Renal cortical epithelial cell (primary cell): Measurements from ENCODE around the gene CTRB1. TPM values are rescaled to one million over a fixed set of nuclear protein-coding genes. Genes with fewer than 3 reads are reported as not detected.

Experiments
- DNase-seq: peaks from one replicate; pipeline ENCODE4 v3.0.0-alpha.2; 2011; ENCODE audit warnings: low read depth
- total RNA-seq: library from RNA; depleted of rRNA; stranded (reverse); fragments of >200 nt; gene quantifications from 2 replicates; pipeline ENCODE4 v1.2.3, GENCODE V29; 2014

The CTRB1 gene
- total RNA-seq, 1 donor from 2014 or later: not detected

DNA sequence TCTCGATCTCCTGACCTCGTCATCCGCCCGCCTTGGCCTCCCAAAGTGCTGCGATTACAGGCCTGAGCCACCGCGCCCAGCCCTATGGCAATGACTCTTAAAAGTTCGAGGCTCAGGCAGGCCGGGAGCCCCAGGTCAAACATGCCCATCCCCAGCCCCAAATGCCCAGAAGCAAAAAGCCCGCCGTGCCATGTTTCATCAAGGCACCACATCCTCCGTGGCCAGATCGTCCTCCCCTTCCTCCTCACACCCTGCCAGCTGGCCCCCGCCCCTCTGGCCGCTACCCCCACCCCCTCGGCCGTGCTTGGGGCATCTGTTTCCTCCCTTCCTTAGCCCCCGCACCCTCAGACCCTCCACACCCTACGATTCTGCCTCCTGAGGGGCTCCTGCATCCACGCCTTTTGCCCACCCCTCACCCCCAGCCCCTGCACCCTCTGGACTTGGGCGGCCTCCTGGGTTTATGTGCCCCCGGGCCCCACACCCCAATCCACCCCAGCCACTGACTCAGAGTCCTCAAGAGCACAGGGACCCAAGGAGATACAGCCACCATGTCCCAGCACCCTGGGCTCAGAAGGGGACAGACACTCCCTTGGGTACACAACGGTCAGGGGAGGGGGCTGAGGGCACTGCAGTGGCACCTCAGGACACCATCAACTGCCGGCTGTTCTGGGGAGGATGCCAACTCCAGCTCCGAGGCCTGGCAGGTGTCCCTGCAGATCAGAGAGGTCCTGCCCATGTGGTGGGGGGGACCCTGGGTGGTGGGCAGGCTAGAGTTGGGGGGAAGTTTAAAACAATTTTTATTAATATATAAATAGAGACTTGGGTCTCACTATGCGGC, 7.1 kb downstream of the CTRB1 start:
- no peak for DNase-seq

DNA sequence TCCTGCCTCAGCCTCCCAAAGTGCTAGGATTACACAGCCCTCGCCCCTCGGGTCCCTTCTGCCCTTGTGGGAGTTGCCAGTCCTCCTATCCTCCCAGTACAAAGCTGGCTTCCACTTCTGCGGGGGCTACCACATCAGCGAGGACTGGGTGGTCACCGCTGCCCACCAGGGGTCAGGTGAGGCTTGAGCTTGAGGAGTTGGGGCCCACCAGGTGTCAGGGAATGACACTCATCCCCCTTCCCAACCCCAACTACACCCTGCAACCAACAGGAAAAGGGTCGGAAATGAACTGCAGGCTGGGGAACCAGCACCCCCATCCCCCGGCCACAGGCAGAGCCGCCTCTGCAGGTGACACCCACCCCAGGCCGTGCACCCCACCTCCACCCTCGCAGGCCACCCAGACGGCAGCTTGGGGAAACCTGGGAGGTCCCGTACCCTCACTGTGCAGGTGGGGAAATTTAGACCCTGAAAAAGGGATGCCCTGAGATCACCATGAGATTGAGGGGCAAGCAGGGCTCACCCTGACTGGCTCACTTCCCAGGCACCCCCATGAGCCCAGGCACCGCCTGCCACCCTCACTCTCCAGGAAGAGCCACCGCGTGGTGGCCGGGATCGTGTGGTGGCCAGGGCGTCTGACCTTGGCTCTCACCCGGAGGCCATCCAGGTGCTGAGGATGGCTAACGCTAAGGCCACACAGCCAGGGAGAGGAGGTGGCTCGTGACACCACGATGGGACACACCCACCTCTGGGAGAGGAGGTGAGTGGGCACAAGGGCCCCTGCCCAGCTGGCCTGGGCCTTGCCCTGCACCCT, 8.0 kb downstream of the CTRB1 start:
- no peak for DNase-seq

DNA sequence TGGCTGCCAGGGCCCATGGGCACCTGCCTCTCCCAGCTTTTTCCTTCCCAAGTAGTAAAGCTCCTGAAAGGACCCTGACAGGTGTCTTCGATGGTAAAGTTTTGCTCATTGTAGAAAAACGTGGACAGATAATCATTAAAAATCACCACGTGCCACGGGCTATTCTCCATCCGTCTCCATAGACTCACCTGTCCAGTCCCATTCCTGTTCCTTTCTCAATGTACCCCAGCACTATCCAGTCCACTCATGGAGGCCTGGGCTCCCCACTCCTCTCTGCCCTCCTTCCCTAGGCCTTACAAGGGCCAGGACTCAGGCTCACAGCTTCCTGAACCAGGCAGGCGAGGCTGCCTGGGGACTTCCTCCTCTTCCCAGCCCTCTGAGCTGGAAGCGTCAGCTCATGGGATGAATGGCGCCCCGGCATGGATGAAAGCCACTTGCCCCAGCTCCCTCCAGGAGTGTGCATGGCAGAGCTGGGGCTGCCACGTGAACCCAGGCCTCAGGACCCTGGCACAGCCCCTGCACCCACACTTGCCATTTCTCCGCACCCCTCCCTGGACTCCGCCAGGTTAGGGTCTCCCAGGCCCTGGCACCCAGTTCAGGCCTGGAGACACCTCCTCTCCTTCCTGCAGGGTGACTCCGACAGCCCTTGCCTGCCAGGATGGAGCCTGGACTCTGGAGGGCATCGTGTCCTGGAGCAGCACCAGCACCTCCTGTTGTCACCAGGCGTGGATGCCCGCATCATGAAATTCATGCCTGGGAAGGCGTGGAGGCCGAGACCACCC, 8.8 kb downstream of the CTRB1 start:
- no peak for DNase-seq

DNA sequence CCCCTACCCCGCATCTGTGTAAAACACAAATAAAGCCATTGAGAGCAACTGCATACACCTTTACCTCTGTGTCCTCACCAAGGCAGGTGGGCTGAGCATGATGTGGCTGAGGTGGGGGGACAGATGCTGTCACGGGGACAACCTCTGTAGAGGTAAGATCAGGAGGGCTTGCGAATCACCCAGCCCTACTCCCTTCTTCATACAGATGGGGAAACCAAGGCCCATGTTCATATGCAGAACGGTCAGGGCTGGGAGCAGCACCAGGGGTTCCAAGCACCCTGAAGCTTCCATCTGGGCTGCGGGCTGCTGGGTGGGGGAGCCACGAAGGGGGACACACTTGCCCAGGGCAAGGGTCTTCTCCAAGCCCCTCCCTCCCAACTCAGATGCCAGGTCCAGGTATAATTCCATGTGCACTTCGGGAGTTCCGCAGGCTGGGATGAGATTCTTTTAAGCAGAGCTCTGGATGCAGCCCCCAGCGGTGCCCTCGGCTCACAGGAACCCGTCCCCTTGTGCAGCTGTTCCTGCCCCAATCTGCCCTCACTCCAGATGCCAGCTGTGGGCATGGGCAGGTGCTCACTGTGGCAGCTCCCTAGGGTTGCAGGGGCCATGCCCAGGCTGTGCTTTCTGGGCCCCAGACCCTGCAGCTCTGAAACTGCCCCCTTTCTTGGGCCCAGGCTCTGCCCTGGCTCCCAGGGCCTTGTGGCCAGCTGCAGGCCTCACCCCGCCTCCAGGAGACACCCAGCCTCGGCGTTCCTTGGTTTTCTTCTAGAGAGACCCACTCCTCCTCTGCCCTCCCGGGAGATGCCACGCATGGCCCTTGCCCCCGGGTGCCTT, 9.6 kb downstream of the CTRB1 start:
- DNase-seq: no peak

DNA sequence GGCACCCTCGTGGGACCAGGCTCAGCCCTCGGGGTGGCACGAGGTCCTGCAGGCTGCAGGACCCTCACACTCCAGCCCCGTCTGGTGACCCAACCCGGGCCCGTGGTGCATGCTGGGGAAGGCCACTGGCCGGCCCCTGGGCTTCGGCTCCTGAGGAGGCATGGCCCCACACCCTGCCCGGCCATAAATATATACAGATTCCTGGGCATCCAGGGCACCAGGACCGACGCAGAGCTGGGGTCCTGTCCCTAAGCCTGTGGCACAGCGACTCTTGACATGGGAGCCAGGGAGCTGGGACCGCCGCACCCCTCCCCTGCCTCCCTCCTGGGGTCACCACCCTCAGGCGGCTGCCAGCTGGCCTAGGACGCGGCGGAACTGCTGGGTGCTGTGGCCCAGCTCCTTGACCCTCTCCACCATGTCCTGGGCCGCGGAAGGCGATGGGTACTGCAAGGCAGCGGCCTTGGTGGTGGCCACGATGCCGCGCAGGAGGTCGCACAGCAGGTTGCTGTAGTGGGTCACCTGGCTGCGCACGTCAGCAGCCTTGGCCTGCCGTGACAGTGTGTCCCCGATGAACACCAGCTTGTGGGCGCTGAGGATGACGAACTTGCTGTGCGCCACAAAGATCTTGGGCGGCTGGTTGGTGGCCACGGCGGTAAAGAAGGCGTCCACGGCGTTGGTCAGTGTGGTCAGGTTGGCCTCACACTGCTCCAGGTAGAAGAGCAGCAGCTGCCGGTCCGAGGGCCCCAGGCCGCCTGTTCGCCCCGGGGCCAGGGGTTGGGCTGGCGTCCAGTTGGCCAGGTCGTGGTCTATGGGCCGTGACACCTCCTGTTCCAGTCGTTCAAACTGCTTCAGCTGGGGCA, 10.6 kb downstream of the CTRB1 start:
- DNase-seq: no peak

DNA sequence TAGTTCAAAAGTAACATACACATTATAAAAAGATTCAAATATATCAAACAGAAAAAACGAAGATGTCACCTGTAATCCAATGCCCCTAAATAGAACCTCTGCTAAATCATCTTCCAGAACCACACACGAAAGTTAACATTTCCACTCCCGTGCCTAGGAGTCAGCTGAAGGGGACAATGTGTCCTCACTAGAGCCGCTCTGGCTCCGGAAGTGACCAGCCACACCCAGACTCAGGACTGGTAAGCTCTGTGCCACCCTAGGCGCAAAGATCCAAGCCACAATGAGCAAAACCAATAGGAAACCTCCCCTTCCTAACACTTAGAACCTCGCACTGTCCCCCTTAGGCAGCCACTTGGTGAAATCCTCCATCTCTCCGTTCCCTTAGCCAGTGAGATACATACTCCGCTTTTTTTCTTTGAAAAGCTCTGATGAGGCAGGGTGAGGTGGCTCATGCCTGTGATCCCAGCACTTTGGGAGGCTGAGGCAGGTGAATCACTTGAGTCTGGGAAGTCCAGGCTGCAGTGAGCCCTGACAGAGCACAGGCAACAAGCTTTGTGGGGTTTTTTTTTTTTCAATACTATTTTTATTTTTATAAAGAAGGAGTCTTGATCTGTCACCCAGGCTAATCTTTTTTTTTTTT, 11.8 kb downstream of the CTRB1 start:
- no peak for DNase-seq

DNA sequence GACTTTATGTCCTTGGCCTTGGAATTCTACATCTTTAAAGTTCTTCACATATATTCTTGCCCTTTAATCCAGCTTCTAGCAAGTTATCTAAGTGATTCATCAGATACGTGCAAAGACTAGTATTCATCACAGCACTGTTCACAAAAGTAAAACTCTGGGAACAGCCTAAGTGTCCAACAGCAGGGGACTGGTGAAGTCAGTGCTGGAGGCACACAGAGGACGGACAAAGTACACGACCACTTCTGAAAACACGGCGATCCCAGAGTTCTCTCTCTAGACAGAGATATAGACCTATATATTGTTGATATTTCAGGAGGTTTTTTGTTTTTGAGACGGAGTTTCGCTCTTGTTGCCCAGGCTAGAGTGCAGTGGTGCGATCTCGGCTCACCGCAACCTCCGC, 12.8 kb downstream of the CTRB1 start:
- DNase-seq: no peak

DNA sequence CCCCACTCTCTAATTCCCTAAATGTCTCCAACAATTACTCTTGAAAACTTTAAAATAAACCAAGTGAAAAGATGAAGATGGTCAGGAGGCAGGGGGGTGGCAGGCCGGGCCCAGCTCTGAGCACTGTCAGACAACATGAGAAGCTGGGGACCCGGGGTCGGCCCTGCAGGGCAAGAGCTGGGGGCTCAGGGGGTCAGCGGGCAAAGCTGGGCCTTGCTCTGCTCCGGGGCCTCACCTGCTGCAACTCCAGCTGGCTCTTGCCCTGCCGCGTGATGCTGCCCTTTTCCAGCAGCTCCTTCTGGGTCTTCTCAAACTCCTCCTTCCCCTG, 14.8 kb downstream of the CTRB1 start:
- no peak for DNase-seq

DNA sequence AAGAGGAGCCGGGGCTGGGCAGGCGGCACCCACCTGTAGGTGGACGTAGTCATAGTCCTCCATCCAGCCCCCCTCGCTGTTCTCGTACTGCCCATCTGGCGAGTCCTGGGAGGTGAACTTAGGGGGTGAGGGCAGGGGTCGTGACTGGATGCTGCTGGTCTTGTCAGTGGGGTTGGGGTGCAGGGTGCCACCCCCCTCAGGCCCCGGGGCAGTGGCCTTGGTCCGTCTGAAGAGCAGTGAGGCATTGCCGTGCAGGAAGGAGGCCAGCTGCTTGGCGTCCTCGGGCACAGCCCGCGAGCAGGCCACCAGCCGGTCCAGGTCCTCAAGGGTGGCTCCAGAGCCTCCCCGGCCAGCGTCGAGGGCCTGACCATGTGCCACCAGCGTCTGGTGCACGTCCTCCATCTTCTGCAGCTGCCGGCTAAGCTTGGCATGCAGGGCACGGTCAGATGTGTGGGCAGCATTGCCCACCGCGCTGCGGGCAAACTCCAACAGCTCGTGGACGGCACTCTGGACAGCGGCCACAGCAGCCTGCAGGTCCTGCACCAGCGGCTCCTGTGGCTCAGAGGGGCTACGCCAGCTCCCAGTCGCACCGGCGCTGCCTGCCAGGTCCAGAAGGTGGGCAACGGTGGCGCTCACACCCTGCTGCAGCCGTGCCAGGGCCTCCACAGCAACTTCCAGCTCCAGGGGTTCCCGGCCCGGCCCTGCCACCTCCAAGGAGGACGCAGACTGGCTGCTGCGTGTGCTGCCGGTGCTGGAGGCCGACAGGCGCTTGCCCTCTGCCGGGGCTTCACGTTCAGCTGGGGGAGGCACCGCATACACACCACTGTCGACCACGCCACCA, 16.3 kb downstream of the CTRB1 start:
- no peak for DNase-seq

DNA sequence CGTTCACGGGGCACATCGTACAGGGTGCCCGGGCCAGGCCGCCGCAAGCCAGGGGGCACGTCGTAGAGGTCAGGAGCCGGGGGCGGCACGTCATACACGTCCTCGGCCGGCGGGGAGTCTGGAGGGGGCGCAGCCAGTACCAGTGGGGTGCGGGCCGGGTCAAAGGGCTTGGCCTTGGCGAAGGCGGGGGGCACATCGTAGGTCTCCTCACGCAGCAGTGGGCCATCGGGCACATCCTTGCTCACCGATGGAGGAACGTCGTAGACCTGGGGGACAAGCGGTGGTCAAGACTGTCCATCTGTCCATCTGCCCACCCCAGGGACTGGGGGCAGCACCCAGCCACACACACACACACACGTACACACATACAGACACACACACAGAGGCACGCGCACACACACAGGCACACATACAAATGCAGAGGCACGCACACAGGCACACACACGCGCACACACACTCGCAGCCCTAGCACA, 17.0 kb downstream of the CTRB1 start:
- DNase-seq: no peak

DNA sequence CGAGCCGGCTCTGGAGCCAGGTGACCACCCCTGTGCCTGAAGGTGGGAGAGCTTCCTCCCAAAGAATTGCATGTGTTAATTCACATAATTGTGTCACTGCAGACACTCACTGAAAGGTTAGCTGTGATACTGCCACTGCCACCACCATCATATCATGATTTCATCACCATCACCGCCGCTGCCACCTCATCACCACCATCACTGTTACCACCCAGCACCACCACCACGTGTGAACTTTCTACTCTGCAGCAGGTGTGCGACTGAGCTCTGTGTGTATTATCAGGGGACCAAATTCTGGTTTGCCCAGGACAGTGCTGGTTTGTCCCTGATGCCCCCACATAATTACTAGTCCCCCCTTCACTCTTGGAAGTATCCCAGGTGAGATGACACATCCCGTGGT, 17.4 kb downstream of the CTRB1 start:
- no peak for DNase-seq

DNA sequence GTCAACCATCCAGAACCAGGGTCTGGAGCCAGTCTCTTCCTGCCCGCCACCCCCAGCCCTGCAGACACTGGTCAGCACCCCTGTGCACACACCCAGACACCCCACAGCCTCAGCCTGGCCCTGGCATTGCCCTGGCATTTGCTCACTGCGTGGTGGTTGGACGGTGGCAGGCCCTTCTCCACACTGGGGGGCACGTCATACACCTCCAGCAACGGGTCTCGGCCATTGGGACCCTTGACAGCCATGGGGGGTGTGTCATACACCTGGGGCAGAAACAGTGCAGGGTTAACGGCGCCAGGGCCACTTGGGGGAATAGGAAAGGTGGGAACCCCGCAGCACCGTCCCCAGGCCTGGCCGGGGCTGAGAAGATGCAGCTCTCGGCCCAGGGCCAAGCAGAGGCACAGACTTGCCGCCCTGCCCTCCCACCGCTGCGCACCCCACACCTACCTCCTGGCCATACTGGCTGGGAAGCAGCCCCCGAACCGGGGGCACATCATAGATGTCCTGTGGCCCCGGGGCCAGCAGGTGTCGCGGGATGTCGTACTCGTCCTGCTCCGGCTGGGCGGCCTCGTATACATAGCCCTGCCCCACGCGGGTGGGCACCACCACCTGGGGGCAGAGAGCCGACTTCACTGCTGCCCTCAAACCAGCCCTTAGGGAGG, 18.1 kb downstream of the CTRB1 start:
- DNase-seq: no peak

DNA sequence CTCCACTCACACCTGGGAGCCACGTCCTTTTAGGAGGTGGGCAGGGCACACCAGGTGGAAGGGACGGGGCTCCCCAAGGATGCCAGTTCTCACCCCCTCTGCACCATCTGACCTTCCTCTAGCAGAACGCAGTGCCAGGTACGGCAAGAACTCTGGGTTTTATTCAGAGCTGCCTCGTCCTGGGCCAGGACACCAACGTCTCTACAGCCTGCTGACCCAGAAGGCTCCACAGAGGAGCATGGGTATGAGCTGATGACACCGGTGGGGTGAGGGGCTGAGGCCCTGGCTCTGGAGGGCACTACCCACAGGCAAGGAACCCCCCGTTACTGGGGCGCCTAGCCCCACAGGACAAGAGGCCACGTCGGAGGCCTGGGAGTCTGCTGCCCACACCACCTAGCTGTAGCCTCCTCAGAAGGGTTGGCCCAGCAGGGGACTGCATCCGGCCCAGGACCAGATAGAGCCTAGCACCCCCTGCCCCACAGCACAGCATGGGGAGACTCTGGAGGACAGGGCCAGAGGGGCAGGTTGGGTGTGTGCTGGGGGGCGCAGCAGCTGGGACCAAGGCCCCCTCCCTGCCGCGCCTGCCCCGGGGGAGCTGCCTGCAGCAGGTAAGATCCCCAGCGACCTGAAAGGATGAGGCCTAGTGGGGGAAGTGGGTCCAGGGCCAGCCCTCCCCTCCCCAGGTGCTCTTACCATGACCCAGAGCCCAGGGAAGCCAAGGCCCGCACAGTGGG, 18.8 kb downstream of the CTRB1 start:
- DNase-seq: no peak

DNA sequence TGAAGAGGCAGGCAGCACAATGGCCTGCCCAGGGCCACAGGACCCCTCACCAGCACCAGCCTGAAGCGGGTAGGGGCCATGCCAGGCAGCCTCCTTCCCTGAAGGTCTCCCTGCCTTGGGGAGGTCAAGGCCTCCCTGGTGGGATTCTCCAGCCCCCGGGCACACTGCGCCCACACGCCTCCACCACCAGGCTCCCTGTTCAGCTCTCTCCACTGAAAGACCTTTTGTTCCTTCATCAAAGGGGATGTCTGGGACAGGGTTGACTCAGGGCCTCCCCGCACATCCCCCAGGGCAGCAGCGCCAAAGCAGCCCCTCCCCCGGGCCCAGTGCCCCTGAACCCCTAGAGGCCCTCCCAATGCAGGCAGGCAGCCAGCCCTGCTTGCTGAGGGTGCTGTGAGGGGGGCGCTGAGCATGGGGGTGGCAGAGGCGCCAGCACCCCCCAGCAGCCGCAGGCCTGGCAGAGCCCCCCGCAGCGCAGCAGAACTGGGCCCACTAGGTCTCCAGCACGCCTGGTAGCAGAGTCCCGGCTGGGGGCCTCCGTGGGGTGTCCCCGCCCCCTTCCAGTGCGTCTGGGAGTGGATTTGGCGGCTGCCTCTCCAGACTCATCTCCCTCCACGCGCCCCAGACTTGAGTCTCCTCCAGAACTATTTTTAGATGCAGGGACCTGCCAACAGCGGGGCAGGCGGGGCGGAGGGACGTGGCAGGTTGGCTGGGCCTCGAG, 19.5 kb downstream of the CTRB1 start:
- DNase-seq: no peak

DNA sequence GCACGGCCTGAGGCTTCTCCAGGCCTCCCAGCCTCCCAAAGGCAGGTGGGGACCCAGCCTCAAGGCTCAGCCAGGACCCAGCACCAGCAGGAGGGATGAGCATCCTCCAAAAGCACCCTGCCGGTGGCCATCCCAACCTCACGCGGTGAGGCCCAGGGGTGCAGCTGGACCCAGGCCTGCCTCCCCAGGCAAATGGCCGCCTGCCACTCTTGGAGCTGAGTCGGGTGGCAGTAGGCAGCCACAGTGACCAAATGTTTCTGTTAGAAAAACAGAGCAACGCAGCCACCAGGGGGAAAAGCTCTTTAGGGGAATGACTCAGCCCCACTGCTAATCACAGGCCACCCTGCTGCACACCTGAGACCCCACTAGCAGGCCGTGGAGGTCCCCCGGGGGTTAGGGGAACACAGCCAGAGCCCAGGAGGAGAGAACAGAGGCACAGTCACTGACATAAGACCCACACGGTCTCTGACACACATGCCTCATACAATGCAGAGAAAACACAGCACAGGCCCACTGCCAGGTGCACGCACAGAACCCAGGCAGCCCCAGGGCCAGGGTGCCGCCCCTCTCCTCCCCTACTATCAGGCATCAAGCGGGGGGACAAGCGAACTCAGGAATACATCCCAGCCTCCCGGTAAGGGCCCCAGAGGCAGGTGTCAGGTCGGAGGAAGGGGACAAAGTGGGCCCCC, 20.2 kb downstream of the CTRB1 start:
- no peak for DNase-seq

DNA sequence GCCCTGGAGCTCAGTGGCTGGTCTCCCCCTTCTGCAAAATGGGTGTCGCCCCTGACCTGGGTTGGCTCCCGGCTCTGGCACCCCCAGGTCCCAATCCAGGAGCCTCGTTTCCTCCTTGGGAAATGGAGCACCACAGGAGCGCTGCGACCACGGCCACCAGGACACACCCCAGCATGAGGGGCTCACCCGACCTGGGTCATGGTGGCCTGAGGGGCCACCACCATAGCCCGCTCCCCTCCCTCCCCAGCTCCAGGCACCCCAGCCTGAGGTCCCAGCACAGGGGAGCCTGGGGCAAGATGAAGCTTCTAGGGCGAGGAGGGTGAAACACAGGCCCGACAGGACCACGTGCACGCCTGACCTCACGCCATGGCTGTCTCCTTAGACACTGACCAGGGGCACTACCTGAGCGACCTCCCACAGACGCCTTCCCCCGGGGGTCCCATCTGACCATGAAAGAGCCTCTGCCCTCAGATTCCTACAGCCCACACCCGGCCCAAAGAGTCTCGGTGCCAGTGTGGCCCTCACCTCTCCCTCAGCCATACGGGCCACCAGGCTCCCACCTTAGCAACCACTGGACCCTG, 20.8 kb downstream of the CTRB1 start:
- DNase-seq: no peak
